HepG2 (cell line): ENCODE results near the gene SCGB1C2. TPM values are rescaled to one million over a fixed set of nuclear protein-coding genes. Genes with fewer than 3 reads are reported as not detected.

Experiments used
- BORCS8-MEF2B ChIP-seq: sonication (generic); formaldehyde crosslinking; IDR thresholded peaks from 2 replicates; pipeline ENCODE4 v1.8.0; 2022; ENCODE audit warnings: mild to moderate bottlenecking, missing genetic modification reagents
- BRD4 ChIP-seq: sonication (generic); formaldehyde crosslinking; IDR thresholded peaks from 2 replicates; pipeline ENCODE4 v1.4.0; 2020; ENCODE audit warnings: missing genetic modification reagents
- CEBPB ChIP-seq: IDR thresholded peaks from 2 replicates; pipeline ENCODE4 v1.6.1; 2011; ENCODE audit warnings: low read depth, low read length, improper control_type of control experiment, borderline replicate concordance
- ELF4 ChIP-seq: sonication (generic); formaldehyde crosslinking; IDR thresholded peaks from 2 replicates; pipeline ENCODE4 v1.5.0; 2020; ENCODE audit warnings: missing genetic modification reagents, mild to moderate bottlenecking, moderate library complexity, borderline replicate concordance
- EZH2 ChIP-seq: conservative IDR thresholded peaks from 2 replicates; pipeline ENCODE4 v1.6.1; 2012; ENCODE audit warnings: mild to moderate bottlenecking, low read depth, low read length, moderate library complexity
- GABPB1 ChIP-seq: IDR thresholded peaks from 2 replicates; pipeline ENCODE4 v1.6.1; 2016; ENCODE audit warnings: mild to moderate bottlenecking, missing genetic modification reagents, moderate library complexity, missing compliant biosample characterization
- GLMP ChIP-seq: sonication (generic); formaldehyde crosslinking; IDR thresholded peaks from 2 replicates; pipeline ENCODE4 v1.9.0; 2021; ENCODE audit warnings: missing genetic modification reagents, mild to moderate bottlenecking, borderline replicate concordance
- HNRNPL ChIP-seq: fragments of 200-400 bp; formaldehyde crosslinking; IDR thresholded peaks from 2 replicates; pipeline ENCODE4 v1.6.1; 2017; ENCODE audit warnings: mild to moderate bottlenecking, low read depth, low read length
- HNRNPLL ChIP-seq: fragments of 200-400 bp; formaldehyde crosslinking; IDR thresholded peaks from 2 replicates; pipeline ENCODE4 v1.6.1; 2017; ENCODE audit warnings: mild to moderate bottlenecking, low read depth, low read length; ENCODE audit not compliant: poor library complexity, severe bottlenecking
- KAT2B ChIP-seq: fragments of 150-350 bp; IDR thresholded peaks from 2 replicates; pipeline ENCODE4 v1.6.1; 2014; ENCODE audit warnings: low read depth, low read length, borderline replicate concordance
- NFIC ChIP-seq: IDR thresholded peaks from 2 replicates; pipeline ENCODE4 v1.6.1; 2012; ENCODE audit warnings: mild to moderate bottlenecking, low read length, inconsistent platforms
- TCF7 ChIP-seq: sonication (generic); IDR thresholded peaks from 2 replicates; pipeline ENCODE4 v1.6.1; 2016; ENCODE audit warnings: antibody characterized with exemption, low read depth
- TEF ChIP-seq: sonication (generic); formaldehyde crosslinking; IDR thresholded peaks from 2 replicates; pipeline ENCODE4 v1.5.0; 2020; ENCODE audit warnings: missing genetic modification reagents
- THYN1 ChIP-seq: sonication (generic); formaldehyde crosslinking; IDR thresholded peaks from 2 replicates; pipeline ENCODE4 v1.8.1; 2023; ENCODE audit warnings: low read depth, mild to moderate bottlenecking, moderate library complexity, missing genetic modification reagents, borderline replicate concordance
- U2AF1 ChIP-seq: fragments of 200-400 bp; formaldehyde crosslinking; optimal IDR thresholded peaks from 2 replicates; pipeline ENCODE3; 2017; ENCODE audit warnings: mild to moderate bottlenecking, low read depth, low read length
- ZNF138 ChIP-seq: sonication (generic); formaldehyde crosslinking; IDR thresholded peaks from 2 replicates; pipeline ENCODE4 v1.5.0; 2020; ENCODE audit warnings: mild to moderate bottlenecking, low read depth, missing genetic modification reagents
- ZNF33B ChIP-seq: sonication (generic); formaldehyde crosslinking; IDR thresholded peaks from 2 replicates; pipeline ENCODE4 v1.5.1; 2020; ENCODE audit warnings: mild to moderate bottlenecking, missing genetic modification reagents
- ZNF562 ChIP-seq: sonication (generic); formaldehyde crosslinking; IDR thresholded peaks from 2 replicates; pipeline ENCODE4 v1.8.0; 2022; ENCODE audit warnings: missing genetic modification reagents, borderline replicate concordance
- ZNF746 ChIP-seq: sonication (generic); formaldehyde crosslinking; IDR thresholded peaks from 2 replicates; pipeline ENCODE4 v1.8.0; 2022; ENCODE audit warnings: mild to moderate bottlenecking, missing genetic modification reagents
- ZNF777 ChIP-seq: sonication (generic); formaldehyde crosslinking; IDR thresholded peaks from 2 replicates; pipeline ENCODE4 v1.4.0; 2020; ENCODE audit warnings: missing genetic modification reagents
- ZNF800 ChIP-seq: sonication (generic); formaldehyde crosslinking; IDR thresholded peaks from 2 replicates; pipeline ENCODE4 v1.4.0; 2020; ENCODE audit warnings: missing genetic modification reagents
- polyA plus RNA-seq, 8 experiments: library from polyadenylated mRNA; depleted of rRNA in 3 of 8; stranded (reverse) in 7 of 8; unstranded in 1 of 8; fragments of >200 nt; fragmentation: Illumina TruSeq in 4 of 8; extraction: Trizol in 4 of 8; gene quantifications; 2 replicates each; pipeline versions ENCODE4 v1.2.1 to v1.2.3, GENCODE V29; 2011 to 2016; ENCODE audit warnings: low read depth in 4 of 8, missing spikeins in 1 of 8, mixed read lengths in 1 of 8; ENCODE audit not compliant: insufficient read depth in 1 of 8
- total RNA-seq, 5 experiments: library from RNA; depleted of rRNA; stranded (reverse); fragments of >200 nt; fragmentation: Illumina TruSeq; extraction: Trizol; gene quantifications; 2 replicates each; pipeline ENCODE4 v1.2.3, GENCODE V29; 2016; ENCODE audit warnings: low read depth in 1 of 5
- TF ChIP-seq, protein P1 (sequence below): sonication (generic); formaldehyde crosslinking; IDR thresholded peaks from 2 replicates; pipeline ENCODE4 v1.8.0; 2022; ENCODE audit warnings: missing genetic modification reagents, mild to moderate bottlenecking, moderate library complexity, borderline replicate concordance

Gene SCGB1C2
- total and polyA plus RNA-seq, 2 of the 13 experiments (the other 11 are each of a cell fraction or from before 2014, with no cell fraction given): not detected

- peak; percentile 14 for TF ChIP-seq HNRNPLL
- no peak for TF ChIP-seq CEBPB
- TF ChIP-seq BORCS8-MEF2B (CRISPR knock-in tag): no peak
- TF ChIP-seq ZNF800 (CRISPR knock-in tag): peak; percentile 76; the same call in 1 of the 2 replicates
- no peak for TF ChIP-seq KAT2B
- peak; percentile 14; the same call in 1 of the 2 replicates for TF ChIP-seq GABPB1
- no peak for TF ChIP-seq TEF (CRISPR knock-in tag)
- TF ChIP-seq ZNF746 (CRISPR knock-in tag): no peak
- TF ChIP-seq ELF4 (CRISPR knock-in tag): no peak
- no peak for TF ChIP-seq ZNF138 (CRISPR knock-in tag)
- no peak for TF ChIP-seq GLMP (CRISPR knock-in tag)
- TF ChIP-seq ZNF562 (CRISPR knock-in tag): no peak
- TF ChIP-seq NFIC: no peak
- TF ChIP-seq THYN1 (CRISPR knock-in tag): no peak
- TF ChIP-seq BRD4 (CRISPR knock-in tag): no peak
- peak; percentile 8; the same call in 1 of the 2 replicates for TF ChIP-seq TCF7
- TF ChIP-seq U2AF1: no peak
- TF ChIP-seq, protein P1, sequence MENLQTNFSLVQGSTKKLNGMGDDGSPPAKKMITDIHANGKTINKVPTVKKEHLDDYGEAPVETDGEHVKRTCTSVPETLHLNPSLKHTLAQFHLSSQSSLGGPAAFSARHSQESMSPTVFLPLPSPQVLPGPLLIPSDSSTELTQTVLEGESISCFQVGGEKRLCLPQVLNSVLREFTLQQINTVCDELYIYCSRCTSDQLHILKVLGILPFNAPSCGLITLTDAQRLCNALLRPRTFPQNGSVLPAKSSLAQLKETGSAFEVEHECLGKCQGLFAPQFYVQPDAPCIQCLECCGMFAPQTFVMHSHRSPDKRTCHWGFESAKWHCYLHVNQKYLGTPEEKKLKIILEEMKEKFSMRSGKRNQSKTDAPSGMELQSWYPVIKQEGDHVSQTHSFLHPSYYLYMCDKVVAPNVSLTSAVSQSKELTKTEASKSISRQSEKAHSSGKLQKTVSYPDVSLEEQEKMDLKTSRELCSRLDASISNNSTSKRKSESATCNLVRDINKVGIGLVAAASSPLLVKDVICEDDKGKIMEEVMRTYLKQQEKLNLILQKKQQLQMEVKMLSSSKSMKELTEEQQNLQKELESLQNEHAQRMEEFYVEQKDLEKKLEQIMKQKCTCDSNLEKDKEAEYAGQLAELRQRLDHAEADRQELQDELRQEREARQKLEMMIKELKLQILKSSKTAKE: no peak
- peak; percentile 79 for TF ChIP-seq ZNF777 (CRISPR knock-in tag)
- 0 out of 2 replicates have a peak, but pooled peaks have one; percentile 33 for TF ChIP-seq EZH2
- no peak for TF ChIP-seq ZNF33B
- no peak for TF ChIP-seq HNRNPL
Measured at GRCh38 chr17:180381-181244, 43.2 kb downstream of the SCGB1C2 start (continued).
